HepG2 (cell line): ENCODE results near the gene GSTT2. TPM values are rescaled to one million over a fixed set of nuclear protein-coding genes. Genes with fewer than 3 reads are reported as not detected.

Experiments
- AHR ChIP-seq: IDR thresholded peaks from 2 replicates; pipeline ENCODE4 v1.6.1; 2018; ENCODE audit warnings: missing genetic modification reagents, missing compliant biosample characterization
- CREB3 ChIP-seq: sonication (generic); formaldehyde crosslinking; IDR thresholded peaks from 2 replicates; pipeline ENCODE4 v1.5.0; 2020; ENCODE audit warnings: missing genetic modification reagents
- MBD4 ChIP-seq: IDR thresholded peaks from 2 replicates; pipeline ENCODE4 v1.6.1; 2012; ENCODE audit warnings: low read length, inconsistent platforms, borderline replicate concordance
- PITX1 ChIP-seq: sonication (generic); formaldehyde crosslinking; IDR thresholded peaks from 2 replicates; pipeline ENCODE4 v1.5.1; 2020; ENCODE audit warnings: mild to moderate bottlenecking, missing genetic modification reagents
- PLSCR1 ChIP-seq: sonication (generic); formaldehyde crosslinking; IDR thresholded peaks from 2 replicates; pipeline ENCODE4 v1.5.0; 2020; ENCODE audit warnings: missing genetic modification reagents, mild to moderate bottlenecking, borderline replicate concordance
- POGK ChIP-seq: sonication (generic); formaldehyde crosslinking; conservative IDR thresholded peaks from 2 replicates; pipeline ENCODE4 v1.8.0; 2022; ENCODE audit warnings: mild to moderate bottlenecking, moderate library complexity, missing genetic modification reagents
- RXRB ChIP-seq: IDR thresholded peaks from 2 replicates; pipeline ENCODE4 v1.6.1; 2016; ENCODE audit warnings: borderline replicate concordance, missing genetic modification reagents, missing compliant biosample characterization
- STAT6 ChIP-seq: sonication (generic); formaldehyde crosslinking; IDR thresholded peaks from 2 replicates; pipeline ENCODE4 v1.4.0; 2020; ENCODE audit warnings: missing genetic modification reagents, mild to moderate bottlenecking, borderline replicate concordance
- TRAFD1 ChIP-seq: sonication (generic); formaldehyde crosslinking; IDR thresholded peaks from 2 replicates; pipeline ENCODE4 v1.5.1; 2020; ENCODE audit warnings: missing genetic modification reagents, mild to moderate bottlenecking, borderline replicate concordance
- TSC22D2 ChIP-seq: sonication (generic); formaldehyde crosslinking; IDR thresholded peaks from 2 replicates; pipeline ENCODE4 v1.5.1; 2020; ENCODE audit warnings: missing genetic modification reagents, mild to moderate bottlenecking, borderline replicate concordance
- ZBTB7A ChIP-seq: sonication (generic); formaldehyde crosslinking; IDR thresholded peaks from 2 replicates; pipeline ENCODE4 v1.8.0; 2022; ENCODE audit warnings: mild to moderate bottlenecking, missing genetic modification reagents
- ZNF331 ChIP-seq: sonication (generic); formaldehyde crosslinking; IDR thresholded peaks from 2 replicates; pipeline ENCODE4 v1.4.0; 2020; ENCODE audit warnings: missing genetic modification reagents
- ZNF552 ChIP-seq: sonication (generic); formaldehyde crosslinking; IDR thresholded peaks from 2 replicates; pipeline ENCODE4 v1.9.0; 2022; ENCODE audit warnings: missing genetic modification reagents, mild to moderate bottlenecking, borderline replicate concordance
- ZNF687 ChIP-seq: sonication (generic); formaldehyde crosslinking; IDR thresholded peaks from 2 replicates; pipeline ENCODE4 v1.5.1; 2020; ENCODE audit warnings: mild to moderate bottlenecking, missing genetic modification reagents, moderate library complexity
- ZNF773 ChIP-seq: sonication (generic); formaldehyde crosslinking; IDR thresholded peaks from 2 replicates; pipeline ENCODE4 v1.4.0; 2020; ENCODE audit warnings: missing genetic modification reagents, borderline replicate concordance
- polyA plus RNA-seq, 8 experiments: library from polyadenylated mRNA; depleted of rRNA in 3 of 8; stranded (reverse) in 7 of 8; unstranded in 1 of 8; fragments of >200 nt; fragmentation: Illumina TruSeq in 4 of 8; extraction: Trizol in 4 of 8; gene quantifications; 2 replicates each; pipeline versions ENCODE4 v1.2.1 to v1.2.3, GENCODE V29; 2011 to 2016; ENCODE audit warnings: low read depth in 4 of 8, missing spikeins in 1 of 8, mixed read lengths in 1 of 8; ENCODE audit not compliant: insufficient read depth in 1 of 8
- total RNA-seq, 5 experiments: library from RNA; depleted of rRNA; stranded (reverse); fragments of >200 nt; fragmentation: Illumina TruSeq; extraction: Trizol; gene quantifications; 2 replicates each; pipeline ENCODE4 v1.2.3, GENCODE V29; 2016; ENCODE audit warnings: low read depth in 1 of 5

The GSTT2 gene
- total and polyA plus RNA-seq, 2 of the 13 experiments (the other 11 are each of a cell fraction or from before 2014, with no cell fraction given) = not detected

GRCh38 chr22:24009227-24010017 lies 29.5 kb downstream of the GSTT2 start (continued):
- 0 out of 2 replicates have a peak, but pooled peaks have one; percentile 9 for TF ChIP-seq PITX1
- TF ChIP-seq TRAFD1 (CRISPR knock-in tag) = no peak
- no peak; the same call in 1 of the 2 replicates for TF ChIP-seq AHR
- TF ChIP-seq TSC22D2 (CRISPR knock-in tag) = peak; percentile 18; the same call in 1 of the 2 replicates
- no peak; the same call in 1 of the 2 replicates for TF ChIP-seq STAT6
- TF ChIP-seq PLSCR1 = no peak
- TF ChIP-seq ZNF687 = peak; percentile 28; the same call in 1 of the 2 replicates
- TF ChIP-seq CREB3 (CRISPR knock-in tag) = no peak
- 0 out of 2 replicates have a peak, but pooled peaks have one; percentile 11 for TF ChIP-seq RXRB
- 0 out of 2 replicates have a peak, but pooled peaks have one; percentile 60 for TF ChIP-seq POGK (CRISPR knock-in tag)
- no peak for TF ChIP-seq MBD4
- TF ChIP-seq ZNF552 (CRISPR knock-in tag) = no peak
- TF ChIP-seq ZBTB7A = 0 out of 2 replicates have a peak, but pooled peaks have one; percentile 57
- no peak for TF ChIP-seq ZNF773 (CRISPR knock-in tag)
- peak; percentile 41; the same call in 1 of the 2 replicates for TF ChIP-seq ZNF331 (CRISPR knock-in tag)
